Mesendoderm (in vitro differentiated cells): ENCODE measurements around the gene SP3.

Experiments used
- DNase-seq: peaks from one replicate; pipeline ENCODE4 v3.0.0; 2013
- H2AK5ac ChIP-seq: 2 replicates; pipeline ENCODE4 v1.6.1; 2013; ENCODE audit warnings: low read length, inconsistent platforms
- H2BK120ac ChIP-seq: 2 replicates; pipeline ENCODE4 v1.6.1; 2013; ENCODE audit warnings: low read depth, mild to moderate bottlenecking, low read length, moderate library complexity, mixed read lengths
- H2BK15ac ChIP-seq: replicated peaks from 2 replicates; pipeline ENCODE4 v1.6.1; 2013; ENCODE audit warnings: low read depth, mild to moderate bottlenecking, moderate library complexity
- H2BK5ac ChIP-seq: 2 replicates; pipeline ENCODE4 v1.6.1; 2013; ENCODE audit warnings: low read length, inconsistent platforms
- H3K18ac ChIP-seq: 2 replicates; pipeline ENCODE4 v1.6.1; 2013; ENCODE audit warnings: mild to moderate bottlenecking, low read length, mixed read lengths
- H3K23ac ChIP-seq: one replicate; pipeline ENCODE4 v1.6.1; 2013; ENCODE audit warnings: low read length
- H3K27ac ChIP-seq: 2 replicates; pipeline ENCODE4 v1.5.1; 2013; ENCODE audit warnings: low read depth, mild to moderate bottlenecking, inconsistent platforms, low read length, moderate library complexity
- H3K27me3 ChIP-seq: 2 replicates; pipeline ENCODE4 v1.6.1; 2013; ENCODE audit warnings: low read length, control low read depth, mild to moderate bottlenecking, inconsistent platforms; ENCODE audit not compliant: insufficient read depth, poor library complexity
- H3K36me3 ChIP-seq: 2 replicates; pipeline ENCODE4 v1.6.1; 2013; ENCODE audit warnings: low read length, inconsistent platforms; ENCODE audit not compliant: control insufficient read depth, insufficient read depth
- H3K4ac ChIP-seq: one replicate; pipeline ENCODE4 v1.6.1; 2013; ENCODE audit warnings: low read depth, mild to moderate bottlenecking, low read length, moderate library complexity
- H3K4me1 ChIP-seq: 2 replicates; pipeline ENCODE4 v1.6.1; 2013; ENCODE audit warnings: low read depth, low read length, inconsistent platforms; ENCODE audit not compliant: control insufficient read depth
- H3K4me2 ChIP-seq: 2 replicates; pipeline ENCODE4 v1.6.1; 2013; ENCODE audit warnings: low read length
- H3K4me3 ChIP-seq: 2 replicates; pipeline ENCODE4 v1.5.1; 2013; ENCODE audit warnings: mild to moderate bottlenecking, low read length
- H3K56ac ChIP-seq: one replicate; pipeline ENCODE4 v1.6.1; 2013; ENCODE audit warnings: low read length
- H3K79me1 ChIP-seq: 2 replicates; pipeline ENCODE4 v1.6.1; 2013; ENCODE audit warnings: low read length, inconsistent platforms
- H3K79me2 ChIP-seq: 2 replicates; pipeline ENCODE4 v1.6.1; 2013; ENCODE audit warnings: mild to moderate bottlenecking, low read length; ENCODE audit not compliant: control insufficient read depth, insufficient read depth
- H3K9ac ChIP-seq: 2 replicates; pipeline ENCODE4 v1.6.1; 2013; ENCODE audit warnings: low read length, inconsistent platforms
- H4K5ac ChIP-seq: one replicate; pipeline ENCODE4 v1.6.1; 2013; ENCODE audit warnings: low read length
- H4K8ac ChIP-seq: one replicate; pipeline ENCODE4 v1.6.1; 2013; ENCODE audit warnings: low read depth, mild to moderate bottlenecking, control low read depth, low read length, moderate library complexity
- WGBS: extraction: QIAGEN DNeasy Blood & Tissue Kit; methylation state at CpG from one replicate; pipeline ENCODE4 v1.1.7; 2013; ENCODE audit warnings: low lambda C conversion rate, missing lambda C conversion rate; ENCODE audit not compliant: insufficient coverage; ENCODE audit errors: extremely low coverage; 5-methylcytosine and 5-hydroxymethylcytosine counted together

The SP3 gene

GRCh38 chr2:173903601-173904394 lies 61.4 kb downstream of the SP3 start:
- Histone ChIP-seq H3K79me2 (no peaks in the 10 kb centered on the region), H2AK5ac (no peak overlapping the region), H3K4ac (no peak overlapping the region), H3K56ac (no peak overlapping the region), H3K18ac (no peak overlapping the region), H3K4me2 (no peak overlapping the region), H2BK5ac (no peak overlapping the region), H3K27ac (no peak overlapping the region), H2BK15ac (no peak overlapping the region), H4K8ac (no peak overlapping the region), H4K5ac (no peak overlapping the region), H3K79me1 (no peaks in the 10 kb centered on the region), H3K4me3 (no peak overlapping the region), H3K27me3 (no peaks in the 10 kb centered on the region), H3K4me1 (no peaks in the 10 kb centered on the region), H3K23ac (no peak overlapping the region), H3K9ac (no peak overlapping the region), H3K36me3 (no peaks in the 10 kb centered on the region), H2BK120ac (no peak overlapping the region)
- no peak for DNase-seq
- WGBS: no CpG with 5 or more reads among the region's 13 CpGs

DNA sequence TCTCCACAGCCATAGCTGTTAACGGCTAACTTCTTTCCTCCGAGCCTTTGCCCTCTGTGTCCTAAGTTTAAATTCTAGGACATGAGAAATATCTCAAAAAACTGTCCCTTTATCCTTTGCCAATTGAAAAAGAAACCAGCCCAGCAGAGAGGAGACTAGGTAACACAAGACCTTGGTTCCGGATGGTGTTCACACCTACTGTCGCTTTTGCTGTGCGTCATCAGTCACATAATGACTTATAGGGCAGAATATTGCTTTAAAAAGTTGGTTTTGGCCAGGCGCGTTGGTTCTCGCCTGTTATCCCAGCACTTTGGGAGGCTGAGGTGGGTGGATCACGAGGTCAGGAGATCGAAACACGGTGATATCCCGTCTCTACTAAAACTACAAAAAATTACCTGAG lies 66.2 kb downstream of the SP3 start:
- H3K9ac ChIP-seq: no peak overlapping the region
- H2BK120ac ChIP-seq: no peak overlapping the region
- H3K27me3 ChIP-seq: no peaks in the 10 kb centered on the region
- H3K18ac ChIP-seq: no peak overlapping the region
- H4K8ac ChIP-seq: no peak overlapping the region
- no peak overlapping the region for H2BK15ac ChIP-seq
- no peaks in the 10 kb centered on the region for H3K4me1 ChIP-seq
- no peak overlapping the region for H3K27ac ChIP-seq
- no peaks in the 10 kb centered on the region for H3K79me1 ChIP-seq
- H3K79me2 ChIP-seq: no peaks in the 10 kb centered on the region
- H4K5ac ChIP-seq: no peak overlapping the region
- no peak for DNase-seq
- no peak overlapping the region for H3K4me3 ChIP-seq
- H3K56ac ChIP-seq: no peak overlapping the region
- no peaks in the 10 kb centered on the region for H3K36me3 ChIP-seq
- H2AK5ac ChIP-seq: no peak overlapping the region
- H3K23ac ChIP-seq: no peak overlapping the region
- WGBS: no CpG with 5 or more reads among the region's 12 CpGs
- H3K4ac ChIP-seq: no peak overlapping the region
- H2BK5ac ChIP-seq: no peak overlapping the region
- no peak overlapping the region for H3K4me2 ChIP-seq

GRCh38 chr2:173898178-173898668 lies 67.0 kb downstream of the SP3 start:
- DNase-seq: no peak
- no peaks in the 10 kb centered on the region for H3K79me1 ChIP-seq
- H3K23ac ChIP-seq: no peak overlapping the region
- H4K5ac ChIP-seq: no peak overlapping the region
- H2BK5ac ChIP-seq: no peak overlapping the region
- H2BK15ac ChIP-seq: no peak overlapping the region
- H3K27me3 ChIP-seq: no peaks in the 10 kb centered on the region
- no peak overlapping the region for H2AK5ac ChIP-seq
- no peaks in the 10 kb centered on the region for H3K36me3 ChIP-seq
- H3K4me1 ChIP-seq: no peaks in the 10 kb centered on the region
- no peak overlapping the region for H3K4me2 ChIP-seq
- H3K4ac ChIP-seq: no peak overlapping the region
- H3K18ac ChIP-seq: no peak overlapping the region
- H3K56ac ChIP-seq: no peak overlapping the region
- no peak overlapping the region for H3K27ac ChIP-seq
- no CpG with 5 or more reads among the region's 5 CpGs for WGBS
- no peak overlapping the region for H2BK120ac ChIP-seq
- no peak overlapping the region for H3K9ac ChIP-seq
- H3K4me3 ChIP-seq: no peak overlapping the region
- H3K79me2 ChIP-seq: no peaks in the 10 kb centered on the region
- H4K8ac ChIP-seq: no peak overlapping the region

DNA sequence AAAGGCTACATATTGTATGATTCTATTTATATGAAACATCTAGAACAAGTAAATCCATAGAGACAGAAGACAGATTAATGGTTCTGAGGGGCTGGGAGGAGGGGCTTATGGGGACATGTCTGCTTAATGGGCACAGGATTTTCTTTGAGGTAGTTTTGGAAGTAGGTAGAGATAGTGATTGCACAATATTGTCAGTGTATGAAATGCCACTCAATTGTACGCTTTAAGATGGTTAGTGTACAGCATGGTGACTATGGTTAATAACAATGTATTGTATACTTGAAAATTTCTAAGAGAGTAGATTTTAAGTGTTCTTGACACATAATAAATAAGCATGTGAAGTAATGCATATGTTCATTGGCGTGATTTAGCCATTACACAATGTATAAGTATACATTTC lies 68.4 kb downstream of the SP3 start:
- Histone ChIP-seq H3K4me2 (no peak overlapping the region), H3K27me3 (no peaks in the 10 kb centered on the region), H3K79me1 (no peaks in the 10 kb centered on the region), H2BK120ac (no peak overlapping the region), H3K18ac (no peak overlapping the region), H3K36me3 (no peaks in the 10 kb centered on the region), H3K9ac (no peak overlapping the region), H3K79me2 (no peaks in the 10 kb centered on the region), H2BK5ac (no peak overlapping the region), H2BK15ac (no peak overlapping the region), H3K27ac (no peak overlapping the region), H3K4me1 (no peaks in the 10 kb centered on the region), H3K4me3 (no peak overlapping the region), H4K5ac (no peak overlapping the region), H3K56ac (no peak overlapping the region), H4K8ac (no peak overlapping the region), H2AK5ac (no peak overlapping the region), H3K4ac (no peak overlapping the region), H3K23ac (no peak overlapping the region)
- WGBS: no CpG with 5 or more reads among the region's 2 CpGs
- no peak for DNase-seq

DNA sequence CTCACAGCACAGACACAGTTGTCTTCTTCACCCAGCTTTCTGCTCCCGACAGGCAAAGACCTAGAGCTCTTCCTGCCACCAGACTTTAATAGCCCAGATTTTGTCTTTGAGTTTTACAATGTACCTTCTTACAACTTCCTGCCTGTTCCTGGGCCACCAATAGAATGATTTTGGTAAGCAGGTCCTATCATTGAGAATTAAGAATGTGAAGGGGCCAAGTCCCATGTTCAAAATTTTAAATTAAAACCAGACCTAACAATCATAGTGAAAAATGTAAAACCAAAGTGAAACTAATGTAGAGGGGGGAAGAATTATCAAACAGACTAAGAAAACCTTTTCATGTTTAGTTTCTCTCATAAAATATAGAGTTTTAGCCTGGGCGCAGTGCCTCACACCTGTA lies 72.8 kb downstream of the SP3 start:
- H3K56ac ChIP-seq: no peak overlapping the region
- H2BK5ac ChIP-seq: no peak overlapping the region
- H3K27ac ChIP-seq: no peak overlapping the region
- no peak overlapping the region for H3K4me2 ChIP-seq
- no CpG with 5 or more reads among the region's 2 CpGs for WGBS
- no peak for DNase-seq
- no peaks in the 10 kb centered on the region for H3K79me2 ChIP-seq
- no peak overlapping the region for H3K4me3 ChIP-seq
- no peaks in the 10 kb centered on the region for H3K36me3 ChIP-seq
- H2AK5ac ChIP-seq: no peak overlapping the region
- H3K4ac ChIP-seq: no peak overlapping the region
- no peak overlapping the region for H3K9ac ChIP-seq
- no peaks in the 10 kb centered on the region for H3K4me1 ChIP-seq
- H4K8ac ChIP-seq: no peak overlapping the region
- H2BK120ac ChIP-seq: no peak overlapping the region
- no peak overlapping the region for H3K23ac ChIP-seq
- H3K18ac ChIP-seq: no peak overlapping the region
- H3K79me1 ChIP-seq: no peaks in the 10 kb centered on the region
- no peak overlapping the region for H2BK15ac ChIP-seq
- no peaks in the 10 kb centered on the region for H3K27me3 ChIP-seq
- no peak overlapping the region for H4K5ac ChIP-seq
